Kidney (tissue), 14 donors: ENCODE results near the gene CAD. TPM values are rescaled to one million over a fixed set of nuclear protein-coding genes. Genes with fewer than 3 reads are reported as not detected.
"Not testable (repeated sequence)": the region's sequence is repeated elsewhere in the genome, so short reads cannot be mapped to it uniquely, and the experiment has no call there.

Experiments used
- DNase-seq, 5 donors: peaks; one replicate each; pipeline ENCODE4 v3.0.0-alpha.2; 2013 to 2020
- FAIRE-seq: peaks from 2 replicates; lab custom pipeline; 2012; peaks lifted over from hg19 to GRCh38; lab: Jason Lieb, UNC
- H3K27ac ChIP-seq, 2 donors: one replicate each; pipeline ENCODE4 v1.7.0; 2013; ENCODE audit warnings: low read depth in 2 of 2, low read length in 2 of 2, inconsistent platforms in 1 of 2
- H3K27me3 ChIP-seq: one replicate; pipeline ENCODE4 v1.7.1; 2013; ENCODE audit warnings: low read length, inconsistent platforms; ENCODE audit not compliant: control insufficient read depth, insufficient read depth
- H3K36me3 ChIP-seq, 3 donors: one replicate each; pipeline versions ENCODE4 v1.7.0 to v1.7.1; 2013; ENCODE audit warnings: low read length in 3 of 3, control low read depth in 1 of 3, inconsistent platforms in 1 of 3; ENCODE audit not compliant: insufficient read depth in 3 of 3, control insufficient read depth in 2 of 3
- H3K4me1 ChIP-seq, 3 donors: one replicate each; pipeline versions ENCODE4 v1.7.0 to v1.7.1; 2013; ENCODE audit warnings: low read length in 3 of 3, inconsistent platforms in 1 of 3, low read depth in 1 of 3; ENCODE audit not compliant: control insufficient read depth in 2 of 3, insufficient read depth in 2 of 3
- H3K4me3 ChIP-seq, 3 donors: one replicate each; pipeline versions ENCODE4 v1.7.0 to v1.8.1; 2013; ENCODE audit warnings: low read length in 3 of 3, control low read depth in 1 of 3, inconsistent platforms in 1 of 3
- H3K9ac ChIP-seq, 3 donors: one replicate each; pipeline versions ENCODE4 v1.7.0 to v1.7.1; 2013; ENCODE audit warnings: low read length in 3 of 3, control low read depth in 1 of 3, inconsistent platforms in 1 of 3
- H3K9me3 ChIP-seq, 3 donors: one replicate each; pipeline versions ENCODE4 v1.7.0 to v1.7.1; 2013; ENCODE audit warnings: low read length in 3 of 3, control low read depth in 1 of 3, inconsistent platforms in 1 of 3; ENCODE audit not compliant: control insufficient read depth in 2 of 3, insufficient read depth in 1 of 3
- CTCF ChIP-seq: IDR thresholded peaks from 3 replicates; pipeline ENCODE4 v1.5.1; 2012; ENCODE audit warnings: mild to moderate bottlenecking, moderate library complexity, borderline replicate concordance; ENCODE audit not compliant: insufficient read depth; ENCODE audit errors: extremely low read depth
- intact Hi-C: fragments of 100-400 bp; cut with DNase I; formaldehyde crosslinking; loops from one replicate; pipeline ENCODE4 v1.11.1; 2022
- polyA plus RNA-seq: library from polyadenylated mRNA; stranded (reverse); fragments of 350-450 nt; fragmentation: Illumina TruSeq; extraction: RNeasy Lipid Tissue Mini Kit (QIAGEN cat#74804); gene quantifications from one replicate; pipeline ENCODE4 v1.2.3, GENCODE V29; 2014; ENCODE audit warnings: low read depth, low replicate concordance; ENCODE audit not compliant: insufficient read depth
- total RNA-seq: library from RNA; stranded (reverse); fragmentation: NEBNext Ultra II Directional; extraction: Animal tissue kit (Norgen Biotek cat#: 25700); gene quantifications from one replicate; pipeline ENCODE4 v1.2.1, GENCODE V29; 2021
- donor health status: control.
- donor health status: control.
- donor health status: control.
- donor health status: control.
- donor health status: control.
- donor health status: DM: yes; HTN: yes; CAD: no.
- donor health status: Normal renal cell carcinoma (clear cell type).

Gene CAD
- total and polyA plus RNA-seq, 2 donors from 2014 or later: 8.8 to 43.4 TPM

GRCh38 chr2:27270131-27270530 lies 53.0 kb downstream of the CAD start:
- Histone ChIP-seq H3K4me1 (no peaks in the 10 kb centered on the region), H3K27me3 (peaks cover 9% of the 10 kb centered on the region), H3K27ac (no peak overlapping the region), H3K4me3 (no peak overlapping the region), H3K9me3 (no peaks in the 10 kb centered on the region), H3K36me3 (no peaks in the 10 kb centered on the region), H3K9ac (no peak overlapping the region)
- intact Hi-C loops: loop anchor here (10.0 kb wide), 1 partner anchor 325 kb away; no protein-coding TSS in a partner anchor
- FAIRE-seq (no peak), DNase-seq (no peak)
- TF ChIP-seq CTCF: no peak

GRCh38 chr2:27270670-27271069 lies 53.5 kb downstream of the CAD start:
- H3K27me3 ChIP-seq: peaks cover 3% of the 10 kb centered on the region

GRCh38 chr2:27271631-27272340 lies 54.6 kb downstream of the CAD start:
- intact Hi-C loops: loop anchor here (10.0 kb wide), 1 partner anchor 327 kb away; no protein-coding TSS in a partner anchor
- Histone ChIP-seq H3K9ac (no peak overlapping the region), H3K27me3 (peaks cover 2% of the 10 kb centered on the region), H3K4me1 (no peaks in the 10 kb centered on the region), H3K36me3 (no peaks in the 10 kb centered on the region), H3K9me3 (no peaks in the 10 kb centered on the region), H3K27ac (no peak overlapping the region), H3K4me3 (no peak overlapping the region)
- TF ChIP-seq CTCF: no peak
- FAIRE-seq (no peak), DNase-seq (no peak)

More at GRCh38 chr2:27270670-27271069, 53.5 kb downstream of the CAD start:
- DNase-seq (no peak), FAIRE-seq (no peak)
- no peak overlapping the region for H3K4me3 ChIP-seq
- H3K4me1 ChIP-seq: no peaks in the 10 kb centered on the region
- no peak for TF ChIP-seq CTCF
- no peaks in the 10 kb centered on the region for H3K36me3 ChIP-seq
- no peak overlapping the region for H3K27ac ChIP-seq
- H3K9ac ChIP-seq: no peak overlapping the region
- intact Hi-C loops: loop anchor here (10.0 kb wide), 1 partner anchor 326 kb away; no protein-coding TSS in a partner anchor
- H3K9me3 ChIP-seq: no peaks in the 10 kb centered on the region

GRCh38 chr2:27272537-27273522 lies 55.7 kb downstream of the CAD start:
- not testable (repeated sequence) for H3K27ac ChIP-seq, FAIRE-seq
- intact Hi-C loops: loop anchor here (10.0 kb wide), 1 partner anchor 328 kb away; no protein-coding TSS in a partner anchor

More at GRCh38 chr2:27272537-27273522, 55.7 kb downstream of the CAD start:
- not testable (repeated sequence) for H3K4me3 ChIP-seq, DNase-seq, H3K9me3 ChIP-seq, H3K27me3 ChIP-seq, H3K9ac ChIP-seq, H3K36me3 ChIP-seq, H3K4me1 ChIP-seq
